HG02840 (cell line): Measurements from ENCODE around the gene RARA.
"Not testable (repeated sequence)": the region's sequence is repeated elsewhere in the genome, so short reads cannot be mapped to it uniquely, and the experiment has no call there.

ENCODE experiments used
- ATAC-seq: cut with Tn5 transposase; IDR thresholded peaks from one replicate; pipeline ENCODE4 v1.9.1; 2021; ENCODE audit warnings: mild to moderate bottlenecking, moderate library complexity, moderate number of reproducible peaks; ENCODE audit not compliant: unreplicated experiment, low FRiP score

The RARA gene

DNA sequence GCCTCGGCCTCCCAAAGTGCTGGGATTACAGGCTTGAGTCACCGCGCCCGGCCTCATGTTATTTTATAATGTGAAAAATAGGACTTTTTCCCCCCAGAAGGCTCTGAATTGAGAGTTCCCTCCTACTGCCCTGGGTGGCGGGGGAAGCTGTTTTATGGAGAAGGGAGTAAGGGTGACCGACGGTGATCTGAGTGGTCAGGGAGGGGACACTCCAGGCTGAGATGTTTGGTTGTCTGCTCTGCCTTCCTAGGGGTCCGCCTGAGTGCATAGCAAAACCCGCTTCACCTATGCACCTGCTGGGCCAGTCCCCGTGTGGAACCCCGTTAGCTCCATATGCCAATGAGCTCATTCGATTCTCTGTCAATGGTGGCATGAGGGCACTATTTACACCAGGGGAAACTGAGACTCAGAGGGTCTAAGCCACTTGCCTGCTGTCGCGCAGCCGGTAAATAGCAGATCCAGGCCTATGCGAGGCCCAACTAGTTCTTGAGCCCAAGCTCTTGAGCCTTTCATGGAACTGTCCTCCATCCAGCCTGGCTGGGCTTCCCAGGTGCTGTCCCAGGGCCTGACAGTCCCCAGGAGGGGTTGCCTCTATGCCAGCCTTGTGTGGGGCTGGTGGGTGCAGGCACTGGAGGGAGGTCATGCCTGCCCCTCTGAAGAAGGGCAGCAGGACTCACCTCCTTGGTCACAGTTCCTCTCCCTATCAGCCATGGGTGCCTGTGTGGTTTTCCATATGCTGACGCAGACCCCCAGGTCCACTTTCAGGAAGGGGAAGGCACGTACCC, 57.3 kb downstream of the RARA start:
- no peak for ATAC-seq

DNA sequence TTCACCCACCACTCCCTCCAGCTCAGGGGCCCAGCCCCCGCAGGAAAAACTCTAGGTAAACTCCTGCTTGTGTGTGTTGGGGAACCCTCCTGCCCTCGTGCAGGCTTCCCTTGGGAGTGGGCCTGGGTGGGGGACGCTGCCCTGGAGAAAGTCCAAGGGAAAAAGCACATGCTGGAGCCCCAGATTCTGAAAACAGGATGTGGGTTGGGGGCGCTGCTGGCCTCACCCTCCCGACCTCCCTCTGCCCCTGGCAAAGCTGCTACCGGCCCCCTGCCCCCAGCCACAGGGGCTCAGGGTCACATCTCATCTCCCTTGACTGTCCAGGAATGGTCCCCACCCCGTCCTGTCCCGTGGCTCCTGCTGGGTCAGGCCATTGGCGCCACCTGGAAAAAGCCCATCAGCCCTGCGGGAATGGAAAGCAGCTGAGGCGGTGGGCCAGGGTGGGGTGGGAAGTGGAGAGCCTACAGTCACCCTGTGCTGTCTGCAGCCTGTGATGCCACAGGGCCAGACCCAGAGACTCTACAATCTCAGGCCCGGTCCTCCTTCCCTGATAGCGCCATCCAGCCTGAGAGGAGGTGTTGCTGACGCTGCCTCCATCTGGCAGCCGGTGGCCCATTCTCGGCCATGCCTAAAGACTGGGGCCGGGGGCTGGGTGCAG, 58.0 kb downstream of the RARA start:
- ATAC-seq, result no peak

DNA sequence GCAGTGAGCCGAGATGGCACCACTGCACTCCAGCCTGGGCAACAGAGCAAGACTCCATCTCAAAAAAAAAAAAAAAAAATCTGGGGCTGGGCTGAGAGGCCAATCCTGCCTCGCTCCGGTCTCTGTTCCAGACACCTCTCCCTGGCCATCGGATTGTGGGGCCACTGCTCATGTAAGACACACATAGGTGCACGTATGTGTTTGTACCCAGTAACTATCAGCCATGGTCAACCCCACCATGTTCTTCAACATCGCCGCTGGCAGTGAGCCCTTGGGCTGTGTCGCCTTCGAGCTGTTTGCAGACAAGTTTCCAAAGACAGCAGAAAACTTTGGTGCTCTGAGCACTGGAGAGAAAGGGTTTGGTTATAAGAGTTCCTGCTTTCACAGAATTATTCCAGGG, 58.7 kb downstream of the RARA start:
- ATAC-seq, result not testable (repeated sequence)

DNA sequence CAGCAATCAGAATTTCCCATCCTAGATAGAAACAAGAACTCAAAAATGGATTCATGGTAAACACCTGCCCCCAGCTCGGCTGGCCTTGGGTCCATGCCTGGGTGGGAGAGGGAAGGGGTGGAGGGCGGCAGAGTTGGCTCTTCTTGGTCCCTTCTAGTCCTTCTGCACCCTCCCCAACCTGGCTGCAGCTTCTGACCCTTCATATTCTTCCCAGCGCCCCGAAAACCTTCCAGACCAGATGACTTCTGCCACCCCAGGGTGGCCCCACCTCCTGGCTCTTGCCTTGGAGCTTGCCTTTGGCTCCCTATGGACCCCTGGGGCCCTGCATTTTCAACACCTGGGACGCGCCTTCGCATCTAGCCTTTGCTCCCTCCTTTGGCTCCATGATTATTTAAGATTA, 60.9 kb downstream of the RARA start:
- no peak for ATAC-seq

DNA sequence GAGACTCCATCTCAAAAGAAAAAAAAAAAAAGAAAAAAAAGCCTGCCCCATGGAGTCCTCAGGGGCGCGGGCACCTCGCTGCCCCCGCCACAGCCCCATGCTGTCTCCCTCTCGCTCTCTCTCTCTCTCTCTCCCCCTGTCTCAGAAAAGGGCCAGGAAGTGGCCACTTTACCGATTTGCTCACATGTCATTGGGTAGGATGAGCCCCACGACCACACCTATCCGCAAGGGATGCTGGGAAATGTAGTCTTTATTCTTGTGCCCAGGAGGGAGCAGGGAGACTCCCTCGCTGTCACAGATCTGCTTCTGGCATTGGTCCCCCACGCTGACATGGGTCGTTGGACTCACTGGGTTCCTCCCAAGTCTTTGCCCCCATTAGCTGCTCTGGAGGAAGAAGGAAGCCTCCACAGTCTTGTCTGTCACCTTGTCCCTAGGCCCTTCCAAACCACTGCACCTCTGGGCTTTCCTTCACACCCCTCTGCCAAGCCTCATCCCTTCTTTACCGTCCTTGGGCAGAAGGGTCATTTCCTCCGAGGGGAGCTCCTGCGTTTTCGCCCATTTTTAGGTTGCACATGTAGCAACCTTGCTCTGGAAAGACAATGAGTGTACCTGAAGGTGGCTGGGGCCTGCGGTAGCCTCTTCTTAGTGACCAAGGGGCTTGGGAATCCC, 62.4 kb downstream of the RARA start:
- ATAC-seq, result no peak

DNA sequence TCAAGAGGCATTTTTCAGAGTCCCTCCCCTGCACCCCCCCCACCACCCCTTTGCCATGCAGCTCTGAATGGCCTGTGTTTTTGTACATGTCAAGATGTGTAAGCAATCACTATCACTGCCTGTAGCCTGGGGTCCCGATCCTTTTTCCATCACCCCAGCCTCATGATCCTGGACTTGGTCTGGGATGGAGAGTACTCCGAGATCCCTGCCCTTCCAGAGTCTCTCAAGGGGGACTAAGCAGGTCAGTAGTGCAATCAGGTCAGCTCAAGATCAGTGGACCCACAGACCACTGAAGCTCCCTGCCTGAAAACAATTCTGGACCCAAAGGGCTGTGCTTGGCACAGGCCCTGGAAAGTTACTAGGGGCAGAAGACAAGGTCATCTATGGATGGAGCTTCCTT, 63.1 kb downstream of the RARA start:
- ATAC-seq, result no peak

- not testable (repeated sequence) for ATAC-seq
These were observed 63.7 kb downstream of the RARA start for GRCh38 chr17:40372644-40373043.

DNA sequence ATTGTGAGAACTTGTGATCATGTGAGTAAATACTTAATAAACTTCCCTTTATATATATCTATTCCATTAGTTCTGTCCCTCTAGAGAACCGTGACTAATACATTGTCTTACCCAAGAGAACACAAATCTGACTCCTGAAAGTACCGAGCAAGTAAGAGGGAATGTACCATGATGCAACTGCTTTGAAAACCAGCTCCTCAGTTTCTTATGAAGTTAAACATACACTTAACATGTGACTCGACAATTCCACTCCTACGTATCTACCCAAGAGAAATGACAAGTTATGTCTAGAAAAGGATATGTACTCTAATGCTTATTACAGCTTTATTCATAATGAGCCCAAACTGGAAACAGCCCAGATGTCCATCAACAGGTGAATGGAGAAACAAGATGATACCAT, 64.3 kb downstream of the RARA start:
- no peak for ATAC-seq

GRCh38 chr17:40373999-40374398, 65.0 kb downstream of the RARA start:
- no peak for ATAC-seq

- ATAC-seq, result no peak
These were observed 66.0 kb downstream of the RARA start for GRCh38 chr17:40374821-40375498.

DNA sequence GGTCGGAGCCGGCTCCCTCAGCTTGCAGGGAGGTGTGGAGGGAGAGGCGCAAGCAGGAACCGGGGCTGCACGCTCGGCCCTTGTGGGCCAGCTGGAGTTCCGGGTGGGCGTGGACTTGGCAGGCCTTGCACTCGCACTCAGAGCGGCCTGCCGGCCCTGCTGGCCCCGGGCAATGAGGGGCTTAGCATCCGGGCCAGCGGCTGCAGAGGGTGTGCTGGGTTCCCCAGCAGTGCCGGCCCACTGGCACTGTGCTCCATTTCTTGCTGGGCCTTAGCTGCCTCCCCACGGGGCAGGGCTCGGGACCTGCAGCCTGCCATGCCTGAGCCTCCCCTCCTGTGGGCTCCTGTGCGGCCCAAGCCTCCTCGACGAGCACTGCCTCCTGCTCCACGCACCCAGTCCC, 66.8 kb downstream of the RARA start:
- ATAC-seq, result not testable (repeated sequence)

- not testable (repeated sequence) for ATAC-seq
These were observed 67.6 kb downstream of the RARA start for GRCh38 chr17:40376541-40376940.

GRCh38 chr17:40377832-40378231, 68.9 kb downstream of the RARA start:
- no peak for ATAC-seq

DNA sequence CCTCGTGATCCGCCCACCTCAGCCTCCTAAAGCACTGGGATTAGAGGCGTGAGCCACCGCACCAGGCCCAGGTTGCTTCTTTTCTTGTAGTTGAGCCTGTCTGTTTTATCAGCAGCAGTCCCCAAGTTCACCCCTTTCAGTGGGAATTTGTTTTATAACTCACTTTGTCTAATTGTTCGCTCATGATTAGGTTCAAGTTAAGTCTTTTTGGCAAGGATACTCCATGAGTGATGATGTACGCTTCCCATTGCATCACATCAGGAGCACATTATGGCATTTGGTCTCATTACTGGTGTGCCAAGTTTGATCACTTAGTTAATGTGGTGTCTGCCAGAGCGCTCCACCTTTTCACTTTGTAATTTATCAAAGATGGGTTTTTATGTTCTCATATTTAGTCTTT, 70.0 kb downstream of the RARA start:
- no peak for ATAC-seq

DNA sequence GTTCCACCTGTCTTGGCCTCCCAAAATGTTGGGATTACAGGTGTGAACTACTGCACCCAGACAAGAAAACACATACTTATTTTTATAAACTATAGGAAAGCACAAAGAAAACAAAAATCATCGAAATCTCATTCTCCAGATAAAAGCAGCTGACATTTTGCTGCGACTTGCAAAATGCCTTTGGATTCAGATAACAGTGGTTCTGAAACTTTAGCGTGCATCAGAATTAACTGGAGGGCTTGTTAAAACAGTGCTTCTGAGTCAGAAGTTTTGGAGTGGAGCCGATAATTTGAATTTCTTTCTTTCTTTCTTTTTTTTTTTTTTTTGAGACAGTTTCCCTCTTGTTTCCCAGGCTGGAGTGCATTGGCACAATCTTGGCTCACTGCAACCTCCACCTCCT, 73.3 kb downstream of the RARA start:
- no peak for ATAC-seq

- ATAC-seq, result not testable (repeated sequence)
These were observed 77.6 kb downstream of the RARA start for GRCh38 chr17:40386555-40386954.

DNA sequence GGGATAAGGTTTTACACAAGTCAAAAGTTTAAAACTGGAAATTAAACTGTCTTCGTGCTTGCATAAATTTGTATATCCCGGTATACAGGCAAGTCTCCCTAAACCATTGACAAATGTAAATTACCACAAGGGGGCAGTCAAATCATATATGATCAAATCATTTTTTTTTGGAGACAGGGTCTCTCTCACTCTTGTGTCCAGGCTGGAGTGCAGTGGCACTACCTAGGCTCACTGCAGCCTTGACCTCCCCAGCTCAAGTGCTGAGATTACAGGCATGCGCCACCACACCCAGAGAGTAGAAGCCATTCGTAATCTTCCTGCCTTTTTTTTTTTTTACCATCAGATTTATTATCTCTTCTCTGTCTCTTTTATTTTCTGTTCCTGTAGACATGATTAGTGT, 90.2 kb downstream of the RARA start:
- ATAC-seq, result no peak

DNA sequence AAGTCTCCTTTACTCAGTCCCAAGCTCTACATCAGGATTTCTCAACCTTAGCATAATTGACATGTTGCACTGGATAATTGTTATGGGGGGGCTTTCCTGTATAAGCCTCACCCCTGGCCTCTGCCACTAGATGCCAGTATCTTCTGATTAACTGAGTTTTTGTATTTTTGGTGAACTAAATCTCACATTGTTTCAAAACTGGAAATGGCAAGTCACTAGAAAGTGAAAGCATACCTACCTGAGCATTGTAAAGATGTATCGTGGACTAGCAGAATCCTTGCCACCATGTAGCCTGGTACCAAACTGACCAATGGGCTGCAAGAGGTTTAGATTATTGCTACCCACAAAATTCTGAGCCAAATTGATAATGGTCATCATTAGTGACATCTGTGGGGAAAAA, 93.7 kb downstream of the RARA start:
- no peak for ATAC-seq

GRCh38 chr17:40404003-40404402, 95.0 kb downstream of the RARA start:
- ATAC-seq, result no peak
